Upper lobe of left lung (tissue), 6 donors: ENCODE results near the gene WDR93. TPM values are rescaled to one million over a fixed set of nuclear protein-coding genes. Genes with fewer than 3 reads are reported as not detected.

ENCODE experiments used
- ATAC-seq, 2 donors: fragments of 200-7000 bp; cut with Tn5 transposase; one replicate each; pipeline ENCODE4 v1.9.1; 2022; ENCODE audit warnings: mild to moderate bottlenecking in 2 of 2, moderate library complexity in 2 of 2; ENCODE audit not compliant: low FRiP score in 2 of 2
- DNase-seq, 2 donors: peaks; one replicate each; pipeline ENCODE4 v3.0.0-alpha.2; 2019 to 2020
- H3K27ac ChIP-seq, 4 donors: fragments of 200-600 bp; sonication (generic); one replicate each; pipeline ENCODE4 v1.5.1; 2016 to 2019
- H3K27me3 ChIP-seq, 4 donors: fragments of 200-600 bp; sonication (generic); one replicate each; pipeline ENCODE4 v1.5.1; 2017 to 2019
- H3K36me3 ChIP-seq, 4 donors: fragments of 200-600 bp; sonication (generic); one replicate each; pipeline ENCODE4 v1.5.1; 2016 to 2019
- H3K4me1 ChIP-seq, 4 donors: fragments of 200-600 bp; sonication (generic); one replicate each; pipeline ENCODE4 v1.5.1; 2018 to 2019
- H3K4me3 ChIP-seq, 4 donors: fragments of 200-600 bp; sonication (generic); one replicate each; pipeline ENCODE4 v1.5.1; 2017 to 2019; ENCODE audit warnings: mild to moderate bottlenecking in 2 of 4, moderate library complexity in 1 of 4
- H3K9me3 ChIP-seq, 4 donors: fragments of 200-600 bp; sonication (generic); one replicate each; pipeline ENCODE4 v1.5.1; 2018 to 2019
- CTCF ChIP-seq, 6 experiments: fragments of 450-650 bp in 4 of 6; fragments of 200-600 bp in 2 of 6; sonication (generic) in 2 of 6; IDR thresholded peaks; one replicate each; pipeline ENCODE4 v1.5.1; 2016 to 2019; ENCODE audit warnings: antibody characterized with exemption in 6 of 6
- EP300 ChIP-seq, 4 donors: sonication (generic); formaldehyde crosslinking; IDR thresholded peaks; one replicate each; pipeline ENCODE4 v1.5.1; 2017; ENCODE audit warnings: antibody characterized with exemption in 4 of 4, control low read depth in 2 of 4
- POLR2A ChIP-seq, 4 donors: fragments of 450-650 bp; IDR thresholded peaks; one replicate each; pipeline ENCODE4 v1.5.1; 2016 to 2017; ENCODE audit warnings: antibody characterized with exemption in 4 of 4, mild to moderate bottlenecking in 2 of 4
- POLR2AphosphoS5 ChIP-seq, 2 donors: sonication (generic); formaldehyde crosslinking; IDR thresholded peaks; one replicate each; pipeline ENCODE4 v1.5.1; 2017; ENCODE audit warnings: antibody characterized with exemption in 2 of 2
- WGBS, 2 donors: methylation state at CpG; one replicate each; pipeline ENCODE4 v1.1.5; 2017 to 2018; 5-methylcytosine and 5-hydroxymethylcytosine counted together
- total RNA-seq, 6 donors: library from RNA; depleted of rRNA in 4 of 6; stranded (reverse); fragments of >200 nt in 4 of 6; gene quantifications; one replicate each; pipeline versions ENCODE4 v1.1.0 to v1.2.1, GENCODE V29; 2016 to 2021
- donor health status: DM: no; HTN: no; CAD: no; lungs with moderate emphysema.
- donor health status: DM: no; HTN: yes; CAD: no; lungs with severe emphysema.

The WDR93 gene
- total RNA-seq, 6 donors from 2014 or later, result 0.31 to 7.2 (median 1.9) TPM

GRCh38 chr15:89728254-89728653 is 37.6 kb downstream of the WDR93 start:
- no peak for DNase-seq
- peaks cover 0 to 5% (median 0%) of the 10 kb centered on the region in 4 donors for H3K4me1 ChIP-seq
- no peak overlapping the region for H3K4me3 ChIP-seq
- H3K27ac ChIP-seq, result no peak overlapping the region
- ATAC-seq, result peak; percentile 9 to 38
- 30 to 32% methylated on average over 2 of the region's 2 CpGs for WGBS, 2 donors
- no peaks in the 10 kb centered on the region for H3K27me3 ChIP-seq
- TF ChIP-seq EP300 (IDR thresholded peaks at IDR 0.05), result peak in 2 of 4 donors; percentile 22 to 43
- no peak for TF ChIP-seq CTCF (IDR thresholded peaks at IDR 0.05)
- H3K36me3 ChIP-seq, result no peaks in the 10 kb centered on the region
- no peaks in the 10 kb centered on the region for H3K9me3 ChIP-seq

- Histone ChIP-seq H3K27ac (no peak overlapping the region), H3K4me3 (no peak overlapping the region), H3K4me1 (peaks cover 0 to 5% (median 0%) of the 10 kb centered on the region in 4 donors), H3K9me3 (no peaks in the 10 kb centered on the region), H3K36me3 (no peaks in the 10 kb centered on the region), H3K27me3 (no peaks in the 10 kb centered on the region)
- DNase-seq, result no peak
- WGBS, 2 donors, result 93 to 100% methylated on average over 1 to 5 of the region's 5 CpGs
- no peak for TF ChIP-seq CTCF (IDR thresholded peaks at IDR 0.05)
- TF ChIP-seq EP300 (IDR thresholded peaks at IDR 0.05), result no peak
- TF ChIP-seq POLR2AphosphoS5 (IDR thresholded peaks at IDR 0.05), result no peak
- no peak for TF ChIP-seq POLR2A (IDR thresholded peaks at IDR 0.05)
- ATAC-seq, result peak in 1 of 2 donors; percentile 12
These were observed 40.7 kb downstream of the WDR93 start for GRCh38 chr15:89731275-89731674.

- no peak overlapping the region for H3K27ac ChIP-seq
- no peaks in the 10 kb centered on the region for H3K9me3 ChIP-seq
- no peak for ATAC-seq
- 66 to 68% methylated on average over 8 of the region's 8 CpGs for WGBS, 2 donors
- no peak for TF ChIP-seq CTCF (IDR thresholded peaks at IDR 0.05)
- no peak for TF ChIP-seq POLR2AphosphoS5 (IDR thresholded peaks at IDR 0.05)
- no peak for TF ChIP-seq POLR2A (IDR thresholded peaks at IDR 0.05)
- TF ChIP-seq EP300 (IDR thresholded peaks at IDR 0.05), result no peak
- H3K4me3 ChIP-seq, result no peak overlapping the region
- H3K27me3 ChIP-seq, result no peaks in the 10 kb centered on the region
- no peaks in the 10 kb centered on the region for H3K36me3 ChIP-seq
- DNase-seq, result no peak
- H3K4me1 ChIP-seq, result peaks cover 0 to 5% (median 0%) of the 10 kb centered on the region in 4 donors
These were observed 42.0 kb downstream of the WDR93 start for GRCh38 chr15:89732451-89733172.

- Histone ChIP-seq H3K36me3 (no peaks in the 10 kb centered on the region), H3K4me1 (no peaks in the 10 kb centered on the region), H3K27me3 (no peaks in the 10 kb centered on the region), H3K9me3 (no peaks in the 10 kb centered on the region), H3K4me3 (no peak overlapping the region), H3K27ac (no peak overlapping the region)
- DNase-seq, result no peak
- ATAC-seq, result no peak
- TF ChIP-seq POLR2AphosphoS5 (IDR thresholded peaks at IDR 0.05) (no peak), CTCF (IDR thresholded peaks at IDR 0.05) (no peak), POLR2A (IDR thresholded peaks at IDR 0.05) (no peak), EP300 (IDR thresholded peaks at IDR 0.05) (no peak)
- 53 to 61% methylated on average over 4 of the region's 4 CpGs for WGBS, 2 donors
These were observed 45.2 kb downstream of the WDR93 start for GRCh38 chr15:89735773-89736172.

GRCh38 chr15:89740137-89740536 is 49.5 kb downstream of the WDR93 start:
- DNase-seq (peak in 1 of 2 donors; percentile 49), ATAC-seq (peak; percentile 73 to 89)
- Histone ChIP-seq H3K27me3 (no peaks in the 10 kb centered on the region), H3K4me3 (no peak overlapping the region), H3K9me3 (no peaks in the 10 kb centered on the region), H3K36me3 (no peaks in the 10 kb centered on the region), H3K4me1 (no peaks in the 10 kb centered on the region), H3K27ac (no peak overlapping the region)
- TF ChIP-seq CTCF (IDR thresholded peaks at IDR 0.05) (peak; percentile 90 to 95 (median 92)), POLR2AphosphoS5 (IDR thresholded peaks at IDR 0.05) (no peak)
- WGBS, 2 donors, result 6 to 8% methylated on average over 8 of the region's 8 CpGs
